A549 treated with AZD2906 at 1 μM for 4 hours (cell line): ENCODE data around the gene FAM98C. TPM values are rescaled to one million over a fixed set of nuclear protein-coding genes. Genes with fewer than 3 reads are reported as not detected.

Source experiments
- total RNA-seq: library from RNA; stranded (reverse); fragments of 200-300 nt; extraction: Qiagen RNA extraction; gene quantifications from 5 replicates; pipeline ENCODE4 v1.2.3, GENCODE V29; 2022

The FAM98C gene
- 16.4 to 27.4 TPM (median 27.1 TPM) in 5 replicates for total RNA-seq

GRCh38 chr19:38402967-38403674 lies at the start of gene FAM98C:
Gene FAM98C, plus strand, starts transcription at chr19:38403093. Its CDS starts 61 bp downstream, at chr19:38403154.

GRCh38 chr19:38374332-38375097 lies 28.4 kb upstream of the FAM98C start, which contains the start of gene PSMD8:
Gene PSMD8, plus strand, starts transcription at chr19:38374571. Its CDS starts 31 bp downstream, at chr19:38374602.

GRCh38 chr19:38387550-38388348 lies 15.1 kb upstream of the FAM98C start, which contains the start of gene GGN:
Gene GGN, minus strand, starts transcription at chr19:38388034. Its CDS starts 773 bp downstream, at chr19:38387261.

GRCh38 chr19:38388349-38389100 lies 14.4 kb upstream of the FAM98C start, which contains the start of gene SPRED3:
Gene SPRED3, plus strand, starts transcription at chr19:38388697. Its CDS starts 1,606 bp downstream, at chr19:38390303.

GRCh38 chr19:38425810-38426466 lies 23.0 kb downstream of the FAM98C start, which contains the start of gene RASGRP4:
Gene RASGRP4, minus strand, starts transcription at chr19:38426219. Its CDS starts 128 bp downstream, at chr19:38426091.

GRCh38 chr19:38433268-38433733 lies 30.4 kb downstream of the FAM98C start, which contains the start of gene RYR1:
Gene RYR1, plus strand, starts transcription at chr19:38433691. Its CDS starts 139 bp downstream, at chr19:38433830.

Other genes starting within 250 kb of the FAM98C start
- gene DPF1, start 178.9 kb upstream of the FAM98C start, total RNA-seq, result 4.3 to 5.4 TPM (median 4.4 TPM) in 5 replicates
- gene PPP1R14A, start 146.7 kb upstream of the FAM98C start, total RNA-seq, result 68.5 to 97.3 TPM (median 92.1 TPM) in 5 replicates
- 232 to 335 TPM (median 321 TPM) in 5 replicates for gene SPINT2, start 138.5 kb upstream of the FAM98C start, total RNA-seq
- gene C19orf33, start 98.8 kb upstream of the FAM98C start, total RNA-seq, result 584 to 802 TPM (median 695 TPM) in 5 replicates
- gene YIF1B, start 87.1 kb upstream of the FAM98C start, total RNA-seq, result 98.9 to 139 TPM (median 135 TPM) in 5 replicates
- 4.0 to 5.0 TPM (median 4.8 TPM) in 5 replicates for gene KCNK6, start 83.2 kb upstream of the FAM98C start, total RNA-seq
- 0.29 to 1.2 TPM (median 1.0 TPM) in 5 replicates for gene CATSPERG, start 67.3 kb upstream of the FAM98C start, total RNA-seq
- gene PSMD8, start 28.5 kb upstream of the FAM98C start, total RNA-seq, result 460 to 520 TPM (median 485 TPM) in 5 replicates
- gene GGN, start 15.1 kb upstream of the FAM98C start, total RNA-seq, result 0.14 to 0.65 TPM (median 0.49 TPM) in 5 replicates
- gene SPRED3, start 14.4 kb upstream of the FAM98C start, total RNA-seq, result 1.9 to 2.8 TPM (median 2.2 TPM) in 5 replicates
- 0.03 to 0.09 TPM (median 0.07 TPM) in 5 replicates for gene RASGRP4, start 23.1 kb downstream of the FAM98C start, total RNA-seq
- 4.9 to 6.4 TPM (median 6.1 TPM) in 5 replicates for gene RYR1, start 30.6 kb downstream of the FAM98C start, total RNA-seq
- 0.40 to 0.85 TPM (median 0.72 TPM) in 5 replicates for gene MAP4K1, start 214.9 kb downstream of the FAM98C start, total RNA-seq
- 721 to 975 TPM (median 736 TPM) in 5 replicates for gene EIF3K, start 216.1 kb downstream of the FAM98C start, total RNA-seq
- 783 to 1,108 TPM (median 1,019 TPM) in 5 replicates for gene ACTN4, start 244.6 kb downstream of the FAM98C start, total RNA-seq